BJ (cell line): ENCODE measurements around the gene PITPNM3. TPM values are rescaled to one million over a fixed set of nuclear protein-coding genes. Genes with fewer than 3 reads are reported as not detected.

ENCODE experiments used
- CTCF ChIA-PET: fragments of 350-600 bp; formaldehyde crosslinking; extraction: SDS; loops from one replicate; lab custom pipeline; 2021; ENCODE audit warnings: antibody characterized with exemption, inconsistent platforms; lab: Yijun Ruan, JAX
- POLR2A ChIA-PET: fragments of 300-600 bp; sonication (Branson Sonifier 250); formaldehyde crosslinking; extraction: SDS; loops from one replicate; lab custom pipeline; 2021; ENCODE audit warnings: antibody characterized with exemption; lab: Charles Lee
- DNase-seq: peaks from one replicate; pipeline ENCODE4 v3.0.0-alpha.2; 2011; ENCODE audit warnings: low read depth
- H3K27me3 ChIP-seq: 2 replicates; pipeline ENCODE4 v1.6.0; 2011; ENCODE audit warnings: low read length; ENCODE audit not compliant: control insufficient read depth, insufficient read depth
- H3K36me3 ChIP-seq: 2 replicates; pipeline ENCODE4 v1.5.1; 2011; ENCODE audit warnings: low read length; ENCODE audit not compliant: control insufficient read depth, insufficient read depth
- H3K4me3 ChIP-seq: 2 replicates; pipeline ENCODE4 v1.5.1; 2011; ENCODE audit warnings: low read depth, mild to moderate bottlenecking, control low read depth, low read length
- polyA minus RNA-seq: library from RNA; depleted of rRNA, polyadenylated mRNA; stranded (reverse); fragments of >200 nt; gene quantifications from 2 replicates; pipeline ENCODE4 v1.2.3, GENCODE V29; 2011; rRNA and poly(A)+ RNA removed
- polyA plus RNA-seq: library from polyadenylated mRNA; depleted of rRNA; stranded (reverse); fragments of >200 nt; gene quantifications from 2 replicates; pipeline ENCODE4 v1.2.3, GENCODE V29; 2011; rRNA removed
- TF ChIP-seq, protein P1 (sequence below): IDR thresholded peaks from 2 replicates; pipeline ENCODE4 v1.5.1; 2011; ENCODE audit warnings: low read depth, mild to moderate bottlenecking, control low read depth, inconsistent platforms, low read length, moderate library complexity; ENCODE audit not compliant: insufficient read depth

PITPNM3 gene
- 0.39 and 0.64 TPM in 2 replicates for polyA plus RNA-seq
- 0.87 and 1.2 TPM in 2 replicates for polyA minus RNA-seq

DNA sequence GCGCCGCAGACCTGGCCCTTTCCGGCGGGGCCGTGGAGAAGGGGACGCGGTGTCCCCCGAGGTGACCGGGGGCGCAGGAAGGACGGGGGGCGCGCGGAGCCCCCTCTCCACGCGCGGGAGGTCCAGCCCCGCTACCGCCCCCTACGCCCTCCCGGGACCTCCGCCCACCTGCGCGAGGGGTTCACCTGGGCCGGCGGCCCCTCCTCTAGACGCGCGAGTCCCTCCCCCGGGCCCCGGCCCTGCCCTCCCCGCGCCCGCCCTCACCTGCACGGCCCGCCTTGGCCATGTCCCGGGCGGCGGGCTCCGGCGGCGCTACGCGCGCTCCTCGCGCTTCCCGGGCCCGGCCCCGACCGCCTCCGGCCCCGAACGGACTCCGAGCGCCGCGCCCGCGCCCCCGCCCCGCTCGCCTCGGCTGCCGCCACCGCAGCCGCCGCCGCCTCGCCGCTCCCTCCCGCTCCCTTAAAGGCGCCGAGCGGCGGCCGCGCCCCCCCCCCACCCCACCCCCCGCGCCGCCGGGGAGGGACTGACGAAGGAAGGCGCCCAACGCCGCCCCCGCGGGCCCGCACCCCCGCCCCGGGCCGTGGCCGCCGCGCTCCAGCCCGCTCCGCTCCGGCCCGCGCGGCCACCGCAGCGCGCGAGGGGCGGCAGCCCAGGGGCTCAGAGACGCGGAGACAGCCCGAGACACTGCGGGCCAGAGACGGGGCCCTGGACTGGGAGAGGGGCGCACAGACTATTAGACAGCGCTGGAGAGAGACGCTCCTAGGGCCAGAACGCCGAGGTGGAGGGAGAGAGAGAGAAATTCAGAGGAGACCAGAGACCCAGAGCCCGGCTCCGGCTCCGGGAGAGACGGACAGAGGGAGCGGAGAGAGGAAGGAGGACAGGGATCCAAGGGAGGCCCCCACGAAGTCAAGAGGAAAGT, at the start of gene PITPNM3:
TSS of gene PITPNM3 (minus strand) at position 435 of the 919 bp plus-strand sequence. CDS start at position 286, 149 bp downstream.
- POLR2A ChIA-PET: no interaction called here
- DNase-seq: no peak
- H3K27me3 ChIP-seq: peaks cover 16% of the 10 kb centered on the region
- peak within 1 kb of the TSS; percentile 40 for H3K4me3 ChIP-seq
- H3K36me3 ChIP-seq: no peaks in the 10 kb centered on the region
- TF ChIP-seq, protein P1, sequence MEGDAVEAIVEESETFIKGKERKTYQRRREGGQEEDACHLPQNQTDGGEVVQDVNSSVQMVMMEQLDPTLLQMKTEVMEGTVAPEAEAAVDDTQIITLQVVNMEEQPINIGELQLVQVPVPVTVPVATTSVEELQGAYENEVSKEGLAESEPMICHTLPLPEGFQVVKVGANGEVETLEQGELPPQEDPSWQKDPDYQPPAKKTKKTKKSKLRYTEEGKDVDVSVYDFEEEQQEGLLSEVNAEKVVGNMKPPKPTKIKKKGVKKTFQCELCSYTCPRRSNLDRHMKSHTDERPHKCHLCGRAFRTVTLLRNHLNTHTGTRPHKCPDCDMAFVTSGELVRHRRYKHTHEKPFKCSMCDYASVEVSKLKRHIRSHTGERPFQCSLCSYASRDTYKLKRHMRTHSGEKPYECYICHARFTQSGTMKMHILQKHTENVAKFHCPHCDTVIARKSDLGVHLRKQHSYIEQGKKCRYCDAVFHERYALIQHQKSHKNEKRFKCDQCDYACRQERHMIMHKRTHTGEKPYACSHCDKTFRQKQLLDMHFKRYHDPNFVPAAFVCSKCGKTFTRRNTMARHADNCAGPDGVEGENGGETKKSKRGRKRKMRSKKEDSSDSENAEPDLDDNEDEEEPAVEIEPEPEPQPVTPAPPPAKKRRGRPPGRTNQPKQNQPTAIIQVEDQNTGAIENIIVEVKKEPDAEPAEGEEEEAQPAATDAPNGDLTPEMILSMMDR: no peak
- CTCF ChIA-PET: no interaction called here

DNA sequence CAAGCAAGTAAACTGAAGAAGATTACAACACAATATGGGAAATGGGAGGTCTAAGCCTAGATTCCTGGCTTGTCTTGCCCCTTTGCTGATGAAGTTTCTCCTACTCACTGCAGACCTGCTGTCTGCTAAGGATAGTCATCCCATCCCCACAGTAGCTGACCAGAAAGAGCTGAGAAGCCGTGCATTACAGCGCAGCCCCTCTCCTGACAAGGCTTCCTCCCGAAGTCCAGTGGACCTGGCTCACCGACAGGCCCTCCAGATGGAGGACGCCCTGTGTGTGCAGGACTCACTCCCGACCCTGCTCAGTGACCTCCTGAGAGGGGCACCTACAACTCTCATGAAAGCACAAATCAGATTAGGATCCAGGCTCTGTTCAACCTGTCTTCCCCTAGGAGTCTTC, 48.8 kb upstream of the PITPNM3 start:
- TF ChIP-seq, protein P1: no peak
- POLR2A ChIA-PET: interaction anchor here (0.6 to 0.7 kb wide), 2 partner anchors 8 to 24 kb away, joined by 6 to 11 read pairs; no protein-coding TSS in a partner anchor
- no peak overlapping the region for H3K4me3 ChIP-seq
- peaks cover 16% of the 10 kb centered on the region for H3K36me3 ChIP-seq
- no peaks in the 10 kb centered on the region for H3K27me3 ChIP-seq
- DNase-seq: no peak
- CTCF ChIA-PET: interaction anchor here (1.4 kb wide), 1 partner anchor 132 kb away, joined by 4 read pairs; no protein-coding TSS in a partner anchor

DNA sequence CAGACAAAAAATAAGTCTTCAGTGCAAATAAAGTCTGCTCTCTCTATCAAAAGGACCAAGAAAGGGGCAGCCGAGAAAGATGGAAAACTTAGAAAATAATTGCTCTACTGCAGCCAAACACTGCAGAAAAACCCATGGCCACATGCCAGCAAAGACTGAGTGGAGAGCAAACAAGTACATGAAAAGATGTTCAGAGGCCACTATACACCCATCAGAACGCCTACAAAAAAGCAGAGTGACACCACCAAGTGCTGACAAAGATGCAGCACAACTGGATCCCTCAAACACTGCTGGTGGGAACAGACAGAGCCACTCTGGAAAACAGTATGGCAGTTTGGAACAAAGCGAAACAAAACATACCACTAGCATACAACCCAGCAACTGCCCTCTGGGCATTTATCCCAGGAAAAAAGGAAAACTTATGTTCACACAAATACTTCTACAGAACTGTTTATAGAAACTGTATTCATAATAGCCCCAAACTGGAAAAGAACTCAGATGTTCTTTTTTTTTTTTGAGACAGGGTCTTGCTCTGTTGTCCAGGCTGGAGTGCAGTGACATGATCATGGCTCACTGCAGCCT, 47.5 kb upstream of the PITPNM3 start:
- Histone ChIP-seq H3K4me3 (no peak overlapping the region), H3K36me3 (peaks cover 12% of the 10 kb centered on the region), H3K27me3 (no peaks in the 10 kb centered on the region)
- DNase-seq: no peak
- TF ChIP-seq, protein P1: no peak
- ChIA-PET CTCF (no interaction called here), POLR2A (no interaction called here)

DNA sequence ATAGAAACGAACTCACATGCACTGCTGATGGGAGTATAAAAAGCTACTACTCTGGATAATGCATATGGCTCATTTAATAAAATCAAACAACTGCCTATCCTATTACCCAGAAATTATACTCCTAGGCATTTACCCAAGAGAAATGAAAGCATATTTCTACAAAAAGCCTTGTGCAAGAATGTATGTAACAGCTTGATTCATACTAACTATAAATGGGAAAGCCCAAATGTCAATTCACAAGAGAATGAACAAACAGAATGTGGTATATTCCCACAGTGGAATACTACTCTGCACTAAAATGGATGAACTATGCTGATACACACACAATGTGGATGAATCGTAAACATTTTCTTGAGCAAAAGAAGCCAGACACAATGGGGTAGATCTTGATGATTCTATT, 45.8 kb upstream of the PITPNM3 start:
- no peak for DNase-seq
- no peaks in the 10 kb centered on the region for H3K27me3 ChIP-seq
- no peak overlapping the region for H3K4me3 ChIP-seq
- H3K36me3 ChIP-seq: peaks cover 11% of the 10 kb centered on the region
- POLR2A ChIA-PET: no interaction called here
- TF ChIP-seq, protein P1: no peak
- CTCF ChIA-PET: interaction anchor here (1.1 to 1.9 kb wide), 2 partner anchors 11 to 129 kb away, joined by 3 to 7 read pairs; no protein-coding TSS in a partner anchor

DNA sequence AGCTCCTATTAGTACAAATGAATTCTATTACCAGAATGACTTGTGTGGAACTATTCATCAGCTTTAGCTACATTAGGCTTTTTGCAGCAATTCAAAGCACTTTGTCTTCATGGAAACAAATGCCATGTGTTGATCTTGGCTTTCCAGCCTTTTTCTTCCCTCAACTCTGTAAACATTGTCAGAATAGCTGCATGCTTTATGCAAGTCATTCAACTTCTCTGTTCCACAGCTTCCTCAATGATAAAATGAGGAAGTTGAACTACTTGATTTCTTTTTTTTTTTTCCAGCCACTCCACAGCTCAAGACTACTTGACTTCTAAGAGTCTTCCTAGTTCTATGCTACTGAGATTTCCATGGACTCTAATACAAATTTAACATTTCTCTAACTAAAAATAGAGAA, 43.0 kb upstream of the PITPNM3 start:
- POLR2A ChIA-PET: no interaction called here
- H3K27me3 ChIP-seq: no peaks in the 10 kb centered on the region
- CTCF ChIA-PET: interaction anchor here (0.6 to 1.3 kb wide), 4 partner anchors 9 to 222 kb away, joined by 3 to 4 read pairs (median 4); no protein-coding TSS in a partner anchor
- H3K36me3 ChIP-seq: peaks cover 6% of the 10 kb centered on the region
- TF ChIP-seq, protein P1: no peak
- no peak overlapping the region for H3K4me3 ChIP-seq
- no peak for DNase-seq
